Astrocyte of the spinal cord (primary cell): Measurements from ENCODE around the gene KRT78.

Experiments used
- DNase-seq: peaks from one replicate; pipeline ENCODE4 v3.0.0; 2011; ENCODE audit warnings: low read depth, low spot score
- H3K4me3 ChIP-seq: 2 replicates; pipeline ENCODE4 v1.5.1; 2011; ENCODE audit warnings: low read depth, mild to moderate bottlenecking, low read length, moderate library complexity
- in situ Hi-C: cut with HindIII; loops from 2 replicates; pipeline ENCODE4 v1.10.0; 2017; ENCODE audit warnings: low sequenced_read_pairs
- TF ChIP-seq, protein P1 (sequence below): IDR thresholded peaks from 2 replicates; pipeline ENCODE4 v1.5.1; 2012; ENCODE audit warnings: low read depth, mild to moderate bottlenecking, low read length, inconsistent platforms

KRT78 gene, protein sequence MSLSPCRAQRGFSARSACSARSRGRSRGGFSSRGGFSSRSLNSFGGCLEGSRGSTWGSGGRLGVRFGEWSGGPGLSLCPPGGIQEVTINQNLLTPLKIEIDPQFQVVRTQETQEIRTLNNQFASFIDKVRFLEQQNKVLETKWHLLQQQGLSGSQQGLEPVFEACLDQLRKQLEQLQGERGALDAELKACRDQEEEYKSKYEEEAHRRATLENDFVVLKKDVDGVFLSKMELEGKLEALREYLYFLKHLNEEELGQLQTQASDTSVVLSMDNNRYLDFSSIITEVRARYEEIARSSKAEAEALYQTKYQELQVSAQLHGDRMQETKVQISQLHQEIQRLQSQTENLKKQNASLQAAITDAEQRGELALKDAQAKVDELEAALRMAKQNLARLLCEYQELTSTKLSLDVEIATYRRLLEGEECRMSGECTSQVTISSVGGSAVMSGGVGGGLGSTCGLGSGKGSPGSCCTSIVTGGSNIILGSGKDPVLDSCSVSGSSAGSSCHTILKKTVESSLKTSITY

DNA sequence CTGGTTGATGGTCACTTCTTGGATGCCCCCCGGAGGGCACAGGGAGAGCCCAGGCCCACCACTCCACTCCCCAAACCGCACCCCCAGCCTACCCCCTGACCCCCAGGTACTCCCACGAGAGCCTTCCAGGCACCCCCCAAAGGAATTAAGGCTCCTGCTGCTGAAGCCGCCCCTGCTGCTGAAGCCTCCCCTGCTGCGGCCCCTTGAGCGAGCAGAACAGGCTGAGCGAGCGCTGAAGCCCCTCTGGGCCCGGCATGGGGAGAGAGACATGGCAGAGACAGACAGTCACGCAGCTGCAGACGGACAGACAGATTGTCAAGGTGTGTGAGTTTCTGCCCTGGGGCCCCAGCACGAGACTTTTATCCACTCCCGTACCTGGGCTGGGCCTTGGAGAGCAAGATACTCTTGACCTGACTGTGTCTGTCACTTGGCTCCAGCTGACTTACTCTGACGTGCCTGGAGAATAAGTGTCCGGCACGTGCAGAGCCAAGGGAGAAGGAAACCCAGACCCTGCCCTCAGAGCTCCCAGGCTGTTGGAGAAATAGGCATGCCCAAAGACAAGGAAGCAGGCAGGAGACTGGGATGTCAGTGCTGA lies at the start of gene KRT78:
Gene KRT78, minus strand, starts transcription at position 334 of the 595 bp plus-strand sequence. Its CDS starts 64 bp downstream, at position 270.
- TF ChIP-seq, protein P1, sequence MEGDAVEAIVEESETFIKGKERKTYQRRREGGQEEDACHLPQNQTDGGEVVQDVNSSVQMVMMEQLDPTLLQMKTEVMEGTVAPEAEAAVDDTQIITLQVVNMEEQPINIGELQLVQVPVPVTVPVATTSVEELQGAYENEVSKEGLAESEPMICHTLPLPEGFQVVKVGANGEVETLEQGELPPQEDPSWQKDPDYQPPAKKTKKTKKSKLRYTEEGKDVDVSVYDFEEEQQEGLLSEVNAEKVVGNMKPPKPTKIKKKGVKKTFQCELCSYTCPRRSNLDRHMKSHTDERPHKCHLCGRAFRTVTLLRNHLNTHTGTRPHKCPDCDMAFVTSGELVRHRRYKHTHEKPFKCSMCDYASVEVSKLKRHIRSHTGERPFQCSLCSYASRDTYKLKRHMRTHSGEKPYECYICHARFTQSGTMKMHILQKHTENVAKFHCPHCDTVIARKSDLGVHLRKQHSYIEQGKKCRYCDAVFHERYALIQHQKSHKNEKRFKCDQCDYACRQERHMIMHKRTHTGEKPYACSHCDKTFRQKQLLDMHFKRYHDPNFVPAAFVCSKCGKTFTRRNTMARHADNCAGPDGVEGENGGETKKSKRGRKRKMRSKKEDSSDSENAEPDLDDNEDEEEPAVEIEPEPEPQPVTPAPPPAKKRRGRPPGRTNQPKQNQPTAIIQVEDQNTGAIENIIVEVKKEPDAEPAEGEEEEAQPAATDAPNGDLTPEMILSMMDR: no peak
- in situ Hi-C loops: no loop called here

DNA sequence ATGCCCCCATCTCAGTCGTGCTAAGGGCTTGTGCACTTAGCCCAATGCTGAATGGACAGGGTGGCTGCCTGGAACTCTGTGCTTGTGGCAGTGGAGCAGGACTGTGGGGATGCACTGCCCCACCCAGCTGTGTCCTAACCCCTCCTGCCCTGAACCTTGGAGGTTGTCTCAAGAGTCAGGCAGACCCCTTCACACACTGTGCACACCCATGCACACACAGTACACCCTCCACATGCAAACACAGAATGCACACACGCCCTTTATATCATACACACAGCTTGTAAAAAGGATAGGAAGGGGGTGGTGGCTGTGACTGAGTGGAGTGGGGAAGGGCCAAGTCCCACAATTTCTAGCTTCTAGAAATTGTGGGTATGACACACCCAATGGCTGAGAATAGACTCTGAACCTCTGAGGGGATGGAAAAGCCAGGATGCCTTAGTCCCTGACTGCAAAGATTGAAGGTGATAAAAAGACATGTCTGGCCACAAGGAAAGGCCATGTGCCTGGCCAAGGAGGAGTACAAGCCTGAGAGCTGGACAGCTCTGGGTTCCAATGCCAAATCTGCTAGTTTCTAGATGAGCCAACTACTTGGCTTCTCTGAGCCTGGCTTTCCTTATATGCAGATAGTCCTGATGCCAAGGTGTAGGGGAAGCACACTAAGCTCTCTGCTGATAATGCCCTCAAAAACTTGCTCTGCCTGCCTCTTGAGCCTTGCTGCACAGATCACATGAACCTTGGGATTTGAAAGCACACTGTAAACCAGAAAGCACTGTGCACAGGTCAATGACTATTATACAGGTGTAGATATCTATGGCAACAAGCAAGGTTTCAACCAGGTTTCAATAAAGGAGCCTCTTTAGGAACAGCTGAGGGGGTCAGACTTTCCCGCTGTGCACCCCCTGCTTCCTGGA lies 47.7 kb upstream of the KRT78 start:
- in situ Hi-C loops: no loop called here
- TF ChIP-seq, protein P1: no peak
- DNase-seq: no peak
- no peak overlapping the region for H3K4me3 ChIP-seq

More for the DNA sequence above, at the start of gene KRT78:
- no peak for DNase-seq
- H3K4me3 ChIP-seq: no peak within 1 kb of the TSS

DNA sequence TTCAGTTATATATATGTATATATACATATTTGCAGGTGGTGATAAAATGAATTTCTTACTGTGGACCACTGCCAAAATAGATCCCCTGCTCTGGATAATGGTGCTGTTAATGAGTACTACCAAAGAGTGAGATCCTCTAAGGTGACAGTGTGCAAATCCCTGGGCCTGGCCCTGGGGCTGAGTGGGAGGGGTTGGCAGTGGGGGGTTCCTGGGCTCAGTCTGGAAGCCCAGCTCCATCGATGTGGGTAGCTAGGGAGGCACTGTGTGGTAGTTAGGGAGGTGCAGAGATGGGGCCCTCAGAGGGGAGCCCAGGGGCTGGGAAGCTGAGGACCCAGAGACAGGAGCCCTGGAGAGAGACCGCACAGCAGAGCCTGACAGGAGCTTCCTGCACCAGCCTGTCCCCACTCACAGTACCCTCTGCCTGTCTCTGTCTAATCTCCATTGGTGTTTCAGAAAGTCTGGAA lies 47.0 kb upstream of the KRT78 start:
- H3K4me3 ChIP-seq: no peak overlapping the region
- in situ Hi-C loops: no loop called here

DNA sequence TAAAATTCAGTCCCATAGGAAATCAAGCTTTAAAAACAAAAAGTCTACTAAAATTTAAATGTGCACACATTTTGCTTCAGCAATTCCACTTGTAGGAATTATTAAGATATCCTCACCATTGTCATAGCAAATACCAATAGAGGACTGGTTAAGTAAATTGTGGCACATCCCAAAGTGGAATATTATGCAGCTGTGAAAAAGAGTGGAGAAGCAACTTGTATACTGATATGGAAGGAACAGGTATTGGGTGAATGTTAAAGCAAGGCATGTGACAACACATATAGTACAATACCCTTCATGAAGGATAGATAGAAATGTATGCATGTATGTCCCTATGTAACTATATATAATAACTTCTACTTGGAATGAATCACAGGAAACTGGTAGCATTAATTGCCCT lies 44.2 kb upstream of the KRT78 start:
- in situ Hi-C loops: no loop called here
- DNase-seq: no peak
- TF ChIP-seq, protein P1: no peak
- H3K4me3 ChIP-seq: no peak overlapping the region

More for the DNA sequence above, 47.0 kb upstream of the KRT78 start:
- TF ChIP-seq, protein P1: no peak
- no peak for DNase-seq

DNA sequence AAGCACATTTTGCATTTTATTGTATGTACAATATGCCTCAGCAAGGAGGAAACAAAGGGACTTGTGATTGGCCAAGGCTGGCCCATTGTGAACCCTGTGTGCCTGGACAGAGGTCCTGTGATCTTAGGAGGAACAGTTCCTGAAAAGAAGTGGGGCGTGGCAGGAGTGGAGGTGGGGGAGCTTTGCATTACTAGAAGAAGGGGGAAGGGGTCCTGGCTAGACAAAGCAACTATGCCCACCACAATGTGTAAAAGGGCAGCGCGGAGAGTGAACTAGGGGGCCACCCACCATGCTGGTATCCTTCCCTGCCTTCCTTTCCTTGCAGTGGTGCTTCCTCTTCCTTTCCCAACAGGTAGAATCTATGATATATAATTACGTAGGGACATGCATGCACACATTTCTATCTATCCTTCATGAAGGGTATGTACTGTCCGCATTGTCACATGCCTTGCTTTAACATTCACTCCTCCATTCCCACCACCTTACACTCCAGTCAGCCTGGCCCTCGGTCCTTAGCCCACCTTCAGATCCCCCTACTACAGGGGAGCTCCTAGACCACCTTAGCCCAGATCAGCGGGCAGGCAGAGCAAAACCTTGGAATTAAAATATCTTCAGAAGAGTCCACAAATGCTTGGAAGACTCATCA lies 43.5 kb upstream of the KRT78 start:
- TF ChIP-seq, protein P1: no peak
- no peak for DNase-seq
- in situ Hi-C loops: no loop called here
- H3K4me3 ChIP-seq: no peak overlapping the region
